NCI-H526 (cell line): ENCODE results near the gene ADAMTS13.
"Not testable (repeated sequence)": the region's sequence is repeated elsewhere in the genome, so short reads cannot be mapped to it uniquely, and the experiment has no call there.

Experiments used
- DNase-seq, 2 experiments: peaks; one replicate each; lab custom pipeline; 2025; lab: John Stamatoyannopoulos, UW

The ADAMTS13 gene

DNA sequence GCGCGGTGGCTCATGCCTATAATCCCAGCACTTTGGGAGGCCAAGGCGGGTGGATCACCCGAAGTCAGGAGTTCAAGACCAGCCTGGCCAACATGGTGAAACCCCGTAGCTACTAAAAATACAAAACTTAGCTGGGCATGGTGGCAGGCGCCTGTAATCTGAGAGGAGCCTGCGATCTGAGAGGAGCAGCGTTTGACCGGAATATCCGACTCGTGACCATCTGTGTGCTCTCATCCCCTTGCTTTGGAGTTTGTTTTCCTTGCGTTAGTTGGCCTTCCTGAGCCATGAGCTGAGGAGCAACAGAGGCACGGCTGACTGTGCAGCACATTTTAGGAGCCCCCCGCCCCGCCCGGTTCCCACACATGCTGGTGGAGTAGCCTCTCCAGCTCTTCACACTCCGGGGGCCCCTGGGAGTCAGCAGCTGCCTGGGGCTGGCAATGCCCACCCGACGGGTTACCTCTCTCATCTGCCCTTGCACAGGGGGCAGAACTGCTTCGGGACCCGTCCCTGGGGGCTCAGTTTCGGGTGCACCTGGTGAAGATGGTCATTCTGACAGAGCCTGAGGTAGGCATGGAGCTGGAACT, 3.0 kb downstream of the ADAMTS13 start:
- DNase-seq: no peak

DNA sequence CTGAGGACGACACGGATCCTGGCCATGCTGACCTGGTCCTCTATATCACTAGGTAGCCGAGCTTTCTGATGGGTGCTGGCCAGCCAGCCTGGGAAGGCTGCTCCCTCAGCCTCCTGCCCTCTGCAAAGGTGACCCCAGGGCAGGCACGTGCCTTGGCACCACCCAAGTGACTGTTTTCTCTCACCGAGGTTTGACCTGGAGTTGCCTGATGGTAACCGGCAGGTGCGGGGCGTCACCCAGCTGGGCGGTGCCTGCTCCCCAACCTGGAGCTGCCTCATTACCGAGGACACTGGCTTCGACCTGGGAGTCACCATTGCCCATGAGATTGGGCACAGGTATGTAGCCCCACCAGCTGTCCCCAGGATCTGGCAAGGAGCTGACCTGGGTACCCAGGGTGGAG, 3.8 kb downstream of the ADAMTS13 start:
- no peak for DNase-seq

DNA sequence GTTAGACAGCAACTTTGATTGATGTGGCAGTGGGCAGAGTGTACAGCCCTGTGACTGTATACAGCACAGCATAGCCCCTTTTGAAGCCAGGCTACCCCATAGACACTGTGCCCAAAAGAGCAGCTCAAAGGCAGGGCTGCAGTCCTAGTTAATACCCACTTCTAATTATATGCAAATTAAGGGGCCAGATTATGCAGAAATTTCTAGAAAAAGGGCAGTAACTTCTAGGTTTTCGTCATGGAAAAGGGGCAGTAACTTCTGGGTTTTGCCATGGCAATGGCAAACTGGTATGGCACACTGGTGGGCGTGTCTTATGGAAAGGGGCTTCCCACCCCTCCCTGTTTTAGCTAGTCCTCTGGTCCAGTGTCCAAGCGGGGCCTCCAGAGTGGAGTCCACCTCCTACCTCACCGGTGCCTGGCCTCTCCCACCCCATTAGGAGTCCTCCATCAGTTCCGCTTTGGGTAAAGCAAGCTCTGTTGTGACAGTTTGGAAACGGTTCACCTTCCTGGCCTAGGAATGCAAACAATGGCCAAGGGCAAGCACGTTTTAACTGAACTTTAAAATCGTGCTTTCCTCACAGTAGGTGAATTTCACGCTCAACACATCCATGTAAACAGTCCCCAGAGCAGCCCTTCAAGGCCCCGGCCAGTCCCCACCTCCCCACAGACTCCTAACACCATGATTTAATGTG, 5.6 kb downstream of the ADAMTS13 start:
- no peak for DNase-seq

DNA sequence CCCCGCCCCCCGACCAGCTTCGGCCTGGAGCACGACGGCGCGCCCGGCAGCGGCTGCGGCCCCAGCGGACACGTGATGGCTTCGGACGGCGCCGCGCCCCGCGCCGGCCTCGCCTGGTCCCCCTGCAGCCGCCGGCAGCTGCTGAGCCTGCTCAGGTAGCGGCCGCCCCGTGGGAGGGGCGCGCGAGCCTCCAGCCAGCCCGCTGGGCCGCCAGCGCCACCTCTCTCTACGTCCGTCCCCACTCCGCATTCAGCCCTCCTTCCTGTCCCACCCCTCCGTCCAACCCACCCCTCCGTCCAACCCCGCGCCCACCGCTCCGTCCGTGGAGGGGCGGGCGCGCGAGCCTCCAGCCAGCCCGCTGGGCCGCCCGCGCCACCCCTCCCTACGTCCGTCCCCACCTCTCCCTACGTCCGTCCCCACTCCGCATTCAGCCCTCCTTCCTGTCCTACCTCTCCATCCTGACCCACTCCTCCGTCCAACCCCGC, 6.5 kb downstream of the ADAMTS13 start:
- peak in 1 of 2 experiments; percentile 53 for DNase-seq

DNA sequence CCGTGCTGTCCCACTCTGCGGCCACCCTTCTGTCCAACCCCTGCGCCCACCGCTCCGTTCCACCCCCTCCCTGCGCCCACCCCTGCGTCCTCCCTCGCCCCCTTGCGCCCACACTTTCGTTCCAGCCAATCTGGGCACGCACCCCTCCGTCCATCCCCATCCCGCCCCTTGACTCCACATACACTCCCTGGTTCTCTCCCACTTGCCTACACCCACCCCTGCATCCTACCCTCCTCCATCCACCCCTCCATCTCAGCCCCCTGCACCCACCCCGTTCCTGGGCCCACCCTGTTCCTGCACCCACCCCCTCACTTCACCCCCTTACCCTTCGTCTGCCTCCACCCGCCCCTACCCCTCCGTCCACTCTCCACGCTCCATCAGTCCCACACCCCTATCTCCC, 7.0 kb downstream of the ADAMTS13 start:
- DNase-seq: no peak

DNA sequence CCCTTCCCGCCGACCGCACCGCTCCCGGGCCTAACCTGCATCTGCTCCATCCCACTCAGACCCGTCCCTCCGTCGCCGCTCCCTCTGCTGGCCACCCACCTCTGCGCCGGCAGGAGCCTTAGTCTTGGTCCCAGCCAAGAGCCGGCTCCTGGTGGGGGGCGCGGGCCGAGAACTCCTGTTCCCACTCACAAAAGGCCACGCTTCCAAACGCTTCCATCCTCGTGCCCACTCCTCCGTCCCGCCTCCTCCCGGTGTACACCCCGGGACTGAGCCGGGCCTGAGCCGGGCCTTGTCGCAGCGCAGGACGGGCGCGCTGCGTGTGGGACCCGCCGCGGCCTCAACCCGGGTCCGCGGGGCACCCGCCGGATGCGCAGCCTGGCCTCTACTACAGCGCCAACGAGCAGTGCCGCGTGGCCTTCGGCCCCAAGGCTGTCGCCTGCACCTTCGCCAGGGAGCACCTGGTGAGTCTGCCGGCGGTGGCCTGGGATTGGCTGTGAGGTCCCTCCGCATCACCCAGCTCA, 7.5 kb downstream of the ADAMTS13 start:
- peak in 1 of 2 experiments; percentile 41 for DNase-seq

DNA sequence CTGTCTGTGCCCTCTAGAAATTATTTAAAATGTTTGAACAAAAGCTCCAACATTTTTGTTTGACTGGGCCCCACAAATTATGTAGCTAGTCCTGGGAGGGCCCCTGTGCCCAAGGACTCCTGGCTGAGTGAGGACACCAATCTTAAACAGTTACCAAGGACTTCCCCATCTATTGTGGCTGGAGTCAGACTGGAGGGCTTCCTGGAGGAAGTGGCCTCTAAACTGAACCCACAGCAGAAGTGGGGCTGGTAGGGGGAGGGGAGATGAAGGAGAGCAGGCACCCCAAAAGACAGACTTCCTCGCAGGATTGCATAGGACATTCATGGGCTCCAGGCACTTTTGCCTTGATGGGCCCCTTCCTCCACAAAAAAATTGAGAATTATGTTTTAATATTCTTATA, 8.1 kb downstream of the ADAMTS13 start:
- DNase-seq: no peak

DNA sequence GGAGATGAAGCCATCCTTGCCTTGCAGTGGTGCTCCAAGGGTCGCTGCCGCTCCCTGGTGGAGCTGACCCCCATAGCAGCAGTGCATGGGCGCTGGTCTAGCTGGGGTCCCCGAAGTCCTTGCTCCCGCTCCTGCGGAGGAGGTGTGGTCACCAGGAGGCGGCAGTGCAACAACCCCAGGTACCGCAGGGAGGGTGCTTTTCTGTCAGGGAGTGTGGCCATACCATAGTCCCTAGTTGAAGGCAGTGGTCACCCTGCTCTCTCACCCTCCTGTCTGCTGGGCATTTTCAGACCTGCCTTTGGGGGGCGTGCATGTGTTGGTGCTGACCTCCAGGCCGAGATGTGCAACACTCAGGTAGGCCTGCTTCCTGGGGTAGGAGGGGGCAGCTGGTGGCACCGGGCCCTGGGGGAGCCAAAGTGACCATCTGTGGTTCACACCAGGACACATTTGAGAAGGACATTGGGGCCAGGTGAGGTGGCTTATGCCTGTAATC, 11.2 kb downstream of the ADAMTS13 start:
- DNase-seq: no peak

DNA sequence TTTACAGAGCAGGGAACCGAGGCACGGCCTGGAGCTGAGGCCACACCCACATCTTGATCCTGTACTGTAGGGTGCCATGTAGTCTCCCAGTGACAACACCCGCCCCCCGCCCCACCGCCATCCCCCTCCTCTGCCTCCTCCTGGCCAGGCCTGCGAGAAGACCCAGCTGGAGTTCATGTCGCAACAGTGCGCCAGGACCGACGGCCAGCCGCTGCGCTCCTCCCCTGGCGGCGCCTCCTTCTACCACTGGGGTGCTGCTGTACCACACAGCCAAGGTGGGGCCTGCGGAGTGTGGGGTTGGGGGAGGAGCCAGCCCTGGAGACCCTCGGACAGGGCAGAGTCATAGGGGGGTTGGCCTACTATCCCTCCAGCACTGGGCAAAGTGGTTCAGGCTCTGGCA, 14.5 kb downstream of the ADAMTS13 start:
- no peak for DNase-seq

DNA sequence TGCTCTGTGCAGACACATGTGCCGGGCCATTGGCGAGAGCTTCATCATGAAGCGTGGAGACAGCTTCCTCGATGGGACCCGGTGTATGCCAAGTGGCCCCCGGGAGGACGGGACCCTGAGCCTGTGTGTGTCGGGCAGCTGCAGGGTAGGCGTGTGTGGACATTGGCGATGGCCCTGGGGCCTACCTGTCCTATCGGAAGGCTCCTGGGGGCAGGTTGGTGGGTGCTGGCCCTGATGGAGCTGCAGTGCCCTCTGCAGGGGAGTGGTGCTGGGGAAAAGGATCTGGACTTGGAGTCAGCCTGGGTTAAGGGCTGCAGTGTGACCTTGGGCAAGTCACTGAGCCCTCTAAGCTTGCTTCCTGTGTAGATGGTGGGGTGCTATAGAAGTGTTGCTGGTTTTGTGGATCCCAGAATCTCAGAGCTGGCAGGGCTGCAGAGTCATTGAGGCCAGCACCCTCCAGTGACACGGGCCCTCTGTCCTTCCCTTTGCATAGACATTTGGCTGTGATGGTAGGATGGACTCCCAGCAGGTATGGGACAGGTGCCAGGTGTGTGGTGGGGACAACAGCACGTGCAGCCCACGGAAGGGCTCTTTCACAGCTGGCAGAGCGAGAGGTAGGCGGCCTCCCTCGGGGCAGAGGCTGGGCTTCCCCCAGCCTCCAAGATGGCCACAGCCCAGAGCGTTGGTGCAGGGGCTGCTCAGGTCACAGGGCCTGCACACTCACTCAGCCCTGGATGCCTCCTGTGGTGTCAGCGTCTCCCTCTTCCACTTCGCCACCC, 15.8 kb downstream of the ADAMTS13 start:
- no peak for DNase-seq

DNA sequence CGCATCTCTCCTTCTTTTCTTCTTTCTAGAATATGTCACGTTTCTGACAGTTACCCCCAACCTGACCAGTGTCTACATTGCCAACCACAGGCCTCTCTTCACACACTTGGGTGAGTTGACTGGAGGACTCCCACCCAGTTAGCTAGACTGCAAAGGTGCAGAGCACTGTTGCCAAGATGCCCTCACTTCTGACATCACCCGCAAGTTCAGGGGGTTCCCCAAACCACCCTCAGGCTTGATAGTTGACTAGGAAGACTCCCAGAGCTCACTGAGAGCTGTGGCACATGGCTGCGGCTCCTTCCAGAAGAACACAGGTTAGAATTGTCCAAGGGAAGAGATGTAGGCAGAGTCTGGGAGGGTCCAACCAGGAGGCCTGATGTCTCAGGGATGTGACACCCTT, 17.2 kb downstream of the ADAMTS13 start:
- no peak for DNase-seq

DNA sequence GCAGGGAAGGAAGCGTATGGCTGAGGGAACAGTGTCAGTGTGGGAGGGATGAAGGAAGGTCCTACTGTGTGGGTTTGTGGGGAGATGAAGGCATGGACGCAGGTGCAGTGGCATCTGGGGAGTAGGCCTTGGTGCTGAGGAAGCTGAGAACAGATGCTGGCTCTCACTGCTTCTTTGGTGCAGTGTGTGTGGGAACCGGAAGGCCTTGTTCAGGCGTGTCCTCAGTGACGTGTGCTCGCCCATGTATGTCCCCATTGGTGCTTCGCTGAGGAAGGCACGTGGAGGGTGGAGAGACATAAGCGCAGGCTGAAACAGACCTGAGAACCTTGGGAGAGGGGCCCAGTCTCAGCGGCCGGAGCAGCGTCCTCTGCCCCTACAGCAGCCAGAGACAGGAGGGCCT, 18.7 kb downstream of the ADAMTS13 start:
- no peak for DNase-seq

DNA sequence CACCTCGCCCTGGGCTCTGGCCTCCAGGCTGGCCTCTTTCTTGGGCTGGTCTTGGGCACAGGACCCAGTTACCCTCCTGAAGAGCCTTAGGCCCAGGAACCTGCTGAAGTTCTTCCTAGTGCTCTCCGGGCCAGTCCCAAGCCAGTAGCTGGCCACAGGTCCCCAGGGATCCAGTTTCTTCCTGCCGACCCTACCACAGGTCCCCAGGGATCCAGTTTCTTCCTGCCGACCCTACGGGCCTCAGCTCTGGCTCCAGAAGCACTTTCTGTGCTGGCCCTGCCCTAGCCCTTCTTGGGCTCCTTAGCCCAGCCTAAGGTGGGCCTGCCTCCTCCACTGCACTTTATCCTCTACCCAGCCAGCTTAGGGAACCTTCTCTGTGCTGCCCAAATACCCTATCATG, 19.4 kb downstream of the ADAMTS13 start:
- no peak for DNase-seq

DNA sequence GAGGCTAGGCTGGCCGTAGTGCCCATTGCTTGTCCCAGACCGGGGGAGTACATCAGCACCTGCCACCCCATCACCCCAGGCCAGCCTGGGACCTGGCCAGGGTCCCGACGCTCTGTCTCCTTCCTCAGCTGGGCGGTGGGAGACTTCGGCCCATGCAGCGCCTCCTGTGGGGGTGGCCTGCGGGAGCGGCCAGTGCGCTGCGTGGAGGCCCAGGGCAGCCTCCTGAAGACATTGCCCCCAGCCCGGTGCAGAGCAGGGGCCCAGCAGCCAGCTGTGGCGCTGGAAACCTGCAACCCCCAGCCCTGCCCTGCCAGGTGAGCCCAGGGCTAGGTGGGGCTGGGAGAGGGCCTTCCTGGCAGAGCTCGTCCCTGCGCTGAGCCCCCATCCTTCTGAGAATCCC, 21.1 kb downstream of the ADAMTS13 start:
- DNase-seq: no peak

DNA sequence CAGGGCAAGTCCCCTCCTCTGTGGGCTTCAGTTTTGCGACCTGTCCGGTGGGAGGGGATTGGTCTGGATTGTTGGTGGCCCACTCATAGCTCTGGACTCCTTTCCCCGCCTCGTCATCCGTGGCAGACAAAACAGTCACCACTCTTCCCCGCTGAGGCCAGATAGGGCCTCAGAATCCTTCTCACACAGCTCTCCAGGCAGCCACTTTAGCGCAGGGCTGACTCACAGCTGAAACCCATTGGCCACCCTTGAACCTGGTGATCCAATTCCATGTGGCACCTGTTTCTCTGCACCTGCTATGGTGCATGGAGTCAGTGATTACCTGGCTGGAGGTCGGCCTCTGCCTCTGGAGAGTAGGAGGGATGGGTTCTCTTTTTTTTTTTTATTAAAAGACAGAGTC, 21.8 kb downstream of the ADAMTS13 start:
- DNase-seq: no peak

DNA sequence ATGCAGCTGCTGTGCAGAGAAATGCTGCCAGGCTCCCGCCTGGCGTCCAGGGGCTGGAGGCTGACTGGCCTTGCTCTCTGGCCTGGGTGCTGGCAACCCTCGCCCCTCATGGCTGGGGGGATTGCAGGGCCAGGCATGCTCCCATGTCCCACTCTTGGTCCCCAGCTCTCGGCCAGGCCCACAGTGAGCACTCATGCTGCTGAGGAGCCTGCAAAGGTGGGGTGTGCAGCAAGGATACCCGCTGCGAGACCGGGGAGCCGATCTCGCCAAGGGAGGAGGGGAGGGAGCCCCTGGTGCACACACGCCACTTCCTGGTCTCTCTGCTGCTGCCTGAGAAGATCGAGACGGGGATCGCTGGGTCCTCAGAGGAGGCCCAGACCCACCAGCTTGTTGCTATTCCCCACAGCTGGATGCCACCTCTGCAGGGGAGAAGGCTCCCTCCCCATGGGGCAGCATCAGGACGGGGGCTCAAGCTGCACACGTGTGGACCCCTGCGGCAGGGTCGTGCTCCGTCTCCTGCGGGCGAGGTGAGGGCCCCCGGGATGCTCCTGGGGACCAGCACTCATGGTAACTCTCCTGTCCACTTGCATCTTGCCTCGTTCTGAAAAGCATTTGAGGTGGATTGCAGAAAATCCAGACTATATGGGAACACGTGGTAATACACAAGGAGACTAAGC, 23.3 kb downstream of the ADAMTS13 start:
- no peak for DNase-seq

DNA sequence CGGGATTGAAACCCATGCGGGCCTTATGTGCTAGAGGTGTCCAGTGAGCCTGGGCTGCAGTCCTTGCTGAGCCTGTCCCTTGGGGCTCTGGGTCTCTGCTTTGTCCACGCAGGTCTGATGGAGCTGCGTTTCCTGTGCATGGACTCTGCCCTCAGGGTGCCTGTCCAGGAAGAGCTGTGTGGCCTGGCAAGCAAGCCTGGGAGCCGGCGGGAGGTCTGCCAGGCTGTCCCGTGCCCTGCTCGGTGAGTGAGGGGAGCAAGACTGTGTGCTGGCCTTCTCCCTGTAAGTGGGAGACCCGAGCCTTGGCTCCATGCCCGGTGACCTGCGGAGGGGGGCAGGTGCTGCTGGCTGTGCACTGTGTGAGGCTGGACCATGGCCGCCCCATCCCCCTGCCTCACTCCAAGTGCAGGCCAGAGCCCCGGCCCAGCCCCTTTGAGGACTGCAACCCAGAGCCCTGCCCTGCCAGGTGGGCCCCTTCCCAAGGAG, 26.4 kb downstream of the ADAMTS13 start:
- no peak for DNase-seq

DNA sequence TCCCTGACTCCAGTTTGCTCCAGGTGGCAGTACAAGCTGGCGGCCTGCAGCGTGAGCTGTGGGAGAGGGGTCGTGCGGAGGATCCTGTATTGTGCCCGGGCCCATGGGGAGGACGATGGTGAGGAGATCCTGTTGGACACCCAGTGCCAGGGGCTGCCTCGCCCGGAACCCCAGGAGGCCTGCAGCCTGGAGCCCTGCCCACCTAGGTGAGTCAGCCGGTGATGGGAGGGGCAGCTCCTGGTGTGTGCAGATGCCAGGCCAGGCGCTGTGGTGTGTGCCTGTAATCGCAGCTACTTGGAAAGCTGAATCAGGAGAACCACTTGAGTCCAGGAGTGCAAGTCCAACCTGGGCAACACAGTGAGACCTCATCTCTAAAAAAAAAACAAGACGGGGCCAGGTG, 27.6 kb downstream of the ADAMTS13 start:
- DNase-seq: no peak

DNA sequence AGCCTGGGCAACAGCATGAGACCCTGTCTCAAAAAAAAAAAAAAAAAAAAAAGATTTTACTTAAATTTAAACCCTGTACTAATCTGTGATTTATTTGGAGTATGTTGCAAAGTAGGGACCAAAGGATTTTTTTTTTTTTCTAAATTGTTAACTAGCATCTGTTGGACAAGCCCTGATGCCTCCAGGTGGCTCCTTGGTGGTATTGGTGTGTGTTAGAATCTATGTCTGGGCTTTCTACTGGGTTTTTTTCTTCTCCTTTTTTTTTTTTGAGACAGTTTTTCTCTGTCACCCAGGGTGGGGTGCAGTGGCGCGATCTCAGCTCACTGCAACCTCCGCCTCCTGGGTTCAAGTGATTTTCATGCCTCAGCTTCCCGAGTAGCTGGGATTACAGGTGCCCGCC, 29.7 kb downstream of the ADAMTS13 start:
- DNase-seq: not testable (repeated sequence)

DNA sequence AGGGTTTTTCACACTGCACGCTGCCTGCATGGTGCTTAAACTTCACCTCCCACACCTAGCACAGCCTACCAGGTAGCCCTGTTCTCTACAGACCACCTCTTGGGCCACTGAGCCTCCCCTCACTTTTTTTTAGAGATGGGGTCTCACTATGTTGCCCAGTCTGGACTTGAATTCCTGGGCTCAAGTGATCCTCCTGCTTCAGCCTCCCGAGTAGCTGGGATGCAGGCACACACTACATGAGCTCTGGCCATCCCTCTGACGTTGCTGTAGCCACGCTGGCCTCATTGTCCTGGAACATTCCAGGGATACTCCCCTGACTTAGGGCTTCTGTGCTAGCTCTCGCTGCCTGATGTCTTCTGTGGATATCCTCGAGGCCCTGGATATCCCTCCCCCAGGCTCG, 30.4 kb downstream of the ADAMTS13 start:
- no peak for DNase-seq

DNA sequence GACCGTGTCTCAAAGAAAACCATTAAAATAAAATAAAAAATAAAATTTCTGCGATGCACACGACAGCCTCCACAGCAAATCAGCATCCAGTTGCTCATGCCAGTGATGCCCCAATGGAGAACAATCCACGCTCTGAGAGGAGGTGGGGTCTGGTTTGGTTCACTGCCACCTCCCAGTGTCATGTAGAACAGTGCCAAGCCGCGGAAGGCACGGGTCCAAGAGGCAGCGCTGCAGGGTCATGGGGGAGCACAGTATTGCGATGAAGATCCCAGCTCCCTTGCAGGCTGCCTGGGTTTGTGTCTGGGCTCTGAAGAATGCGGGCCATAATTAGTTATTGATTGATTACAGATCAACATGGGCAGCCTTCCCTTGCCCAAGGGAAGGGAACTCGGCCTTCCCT, 31.5 kb downstream of the ADAMTS13 start:
- no peak for DNase-seq

DNA sequence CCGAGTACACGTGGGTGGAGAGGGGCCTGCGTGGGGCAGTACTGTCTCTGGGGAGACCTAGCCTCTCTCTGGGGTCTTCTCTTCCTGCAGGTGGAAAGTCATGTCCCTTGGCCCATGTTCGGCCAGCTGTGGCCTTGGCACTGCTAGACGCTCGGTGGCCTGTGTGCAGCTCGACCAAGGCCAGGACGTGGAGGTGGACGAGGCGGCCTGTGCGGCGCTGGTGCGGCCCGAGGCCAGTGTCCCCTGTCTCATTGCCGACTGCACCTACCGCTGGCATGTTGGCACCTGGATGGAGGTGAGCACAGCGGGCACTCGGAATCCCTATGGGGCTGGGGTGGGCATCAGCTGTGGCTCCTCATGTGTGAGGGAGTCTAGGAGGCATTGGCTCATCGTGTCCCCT, 32.2 kb downstream of the ADAMTS13 start:
- DNase-seq: no peak
